ENCODE measurements around the gene ZCCHC8. TPM values are rescaled to one million over a fixed set of nuclear protein-coding genes. Genes with fewer than 3 reads are reported as not detected.
"Not testable (repeated sequence)": the region's sequence is repeated elsewhere in the genome, so short reads cannot be mapped to it uniquely, and the experiment has no call there.

Gene ZCCHC8
- polyA plus RNA-seq, 3 donors from 2014 or later: 2.4 to 13.2 (median 5.6) TPM

DNA sequence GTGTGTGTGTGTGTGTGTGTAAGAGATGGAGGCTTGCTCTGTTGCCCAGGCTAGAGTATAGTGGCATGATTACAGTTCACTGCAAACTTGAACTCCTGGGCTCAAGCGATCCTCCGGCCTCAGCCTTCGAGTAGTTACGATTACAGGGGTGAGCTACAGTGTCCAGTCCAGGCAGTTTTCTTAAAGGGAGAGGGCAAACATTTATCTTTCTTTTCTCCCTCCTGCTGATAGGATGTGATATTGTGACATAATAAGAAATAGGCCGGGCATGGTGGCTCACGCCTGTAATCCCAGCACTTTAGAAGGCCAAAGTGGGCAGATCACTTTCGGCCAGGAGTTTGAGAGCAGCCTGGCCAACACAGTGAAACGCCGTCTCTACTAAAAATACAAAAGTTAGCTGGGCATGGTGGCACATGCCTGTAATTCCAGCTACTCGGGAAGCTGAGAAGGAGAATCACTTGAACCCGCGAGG lies 46.4 kb downstream of the ZCCHC8 start:
- peak overlapping the region in 2 of 5 donors; percentile 72 to 80 for H3K4me3 Mint-ChIP-seq
- H3K4me1 Mint-ChIP-seq: peaks cover 18 to 27% of the 10 kb centered on the region in 2 donors
- H3K27ac Mint-ChIP-seq: peak overlapping the region; percentile 90 to 99 (median 95)
- no peak for DNase-seq
- H3K27me3 Mint-ChIP-seq (ENCODE audit: low read depth in 3 of 3): peaks cover 2 to 5% (median 4%) of the 10 kb centered on the region in 3 donors
- H3K36me3 Mint-ChIP-seq: no peaks in the 10 kb centered on the region
- H3K9me3 Mint-ChIP-seq: no peaks in the 10 kb centered on the region

DNA sequence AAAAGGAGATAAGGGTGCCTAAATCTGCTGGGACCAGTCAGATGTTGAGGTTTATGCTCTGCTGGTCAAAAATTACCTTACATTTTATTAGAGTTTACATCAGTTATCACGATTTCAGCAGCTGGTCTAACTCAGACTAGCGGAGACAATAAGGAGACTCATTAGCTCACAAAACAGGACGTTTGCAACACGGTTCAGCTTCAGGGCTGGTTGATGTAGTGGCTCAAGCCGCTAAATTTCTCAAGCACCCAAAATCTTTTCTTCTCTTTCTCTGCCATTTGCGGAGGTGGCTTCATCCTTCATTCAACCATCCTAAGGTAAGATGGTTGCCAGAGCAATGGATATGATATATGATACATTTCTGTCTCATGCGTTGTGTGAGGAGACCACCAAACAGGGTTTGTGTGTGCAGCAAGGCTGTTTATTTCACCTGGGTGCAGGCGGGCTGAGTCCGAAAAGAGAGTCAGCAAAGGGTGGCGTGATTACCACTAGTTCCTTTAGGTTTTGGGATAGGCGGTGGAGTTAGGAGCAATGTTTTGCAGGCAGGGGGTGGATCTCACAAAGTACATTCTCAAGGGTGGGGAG lies 47.9 kb downstream of the ZCCHC8 start:
- Mint-ChIP-seq H3K27ac (peak overlapping the region; percentile 93 to 99 (median 96)), H3K4me3 (peak overlapping the region; percentile 62 to 80 (median 66)), H3K4me1 (peaks cover 18 to 27% of the 10 kb centered on the region in 2 donors), H3K27me3 (ENCODE audit: low read depth in 3 of 3) (peaks cover 2 to 7% (median 4%) of the 10 kb centered on the region in 3 donors), H3K36me3 (no peaks in the 10 kb centered on the region), H3K9me3 (no peaks in the 10 kb centered on the region)
- DNase-seq: no peak

DNA sequence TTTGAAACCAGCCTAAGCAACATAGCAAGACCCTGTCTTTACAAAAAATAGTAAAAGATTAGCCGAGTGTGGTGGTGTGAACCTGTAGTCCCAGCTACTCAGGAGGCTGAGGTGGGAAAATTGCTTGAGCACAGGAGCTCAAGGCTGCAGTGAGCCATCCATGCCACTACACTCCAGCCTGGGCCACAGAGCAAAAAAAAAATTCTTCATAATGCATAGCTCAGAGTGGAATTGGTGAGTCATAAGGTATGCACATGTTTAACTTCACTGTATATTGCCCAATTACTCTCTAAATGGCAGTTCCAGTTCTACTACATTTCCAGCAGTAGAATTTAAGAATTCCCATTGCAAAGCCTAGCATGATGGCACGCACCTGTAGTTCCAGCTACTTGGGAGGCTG lies 51.4 kb downstream of the ZCCHC8 start:
- no peaks in the 10 kb centered on the region for H3K9me3 Mint-ChIP-seq
- H3K27ac Mint-ChIP-seq: no peak overlapping the region
- no peak for DNase-seq
- no peaks in the 10 kb centered on the region for H3K36me3 Mint-ChIP-seq
- peaks cover 2 to 7% (median 6%) of the 10 kb centered on the region in 3 donors for H3K27me3 Mint-ChIP-seq (ENCODE audit: low read depth in 3 of 3)
- peaks cover 17 to 22% of the 10 kb centered on the region in 2 donors for H3K4me1 Mint-ChIP-seq
- no peak overlapping the region for H3K4me3 Mint-ChIP-seq

DNA sequence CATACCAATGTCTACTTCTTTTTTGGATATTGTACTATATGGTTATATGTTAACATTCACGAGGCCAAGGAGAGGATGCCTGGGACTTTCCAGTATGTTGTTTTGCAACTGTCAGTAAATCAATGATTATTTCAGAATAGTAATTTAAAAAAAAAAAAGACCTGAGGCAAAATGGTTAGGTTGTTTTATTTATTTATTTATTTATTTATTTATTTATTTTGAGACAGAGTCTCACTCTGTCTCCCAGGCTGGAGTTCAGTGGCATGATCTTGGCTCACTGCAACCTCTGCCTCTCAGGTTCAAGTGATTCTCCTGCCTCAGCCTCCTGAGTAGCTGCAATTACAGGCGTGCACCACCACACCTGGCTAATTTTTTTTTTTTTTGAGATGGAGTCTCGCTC lies 52.9 kb downstream of the ZCCHC8 start:
- not testable (repeated sequence) for DNase-seq; H3K27me3 Mint-ChIP-seq (ENCODE audit: low read depth in 3 of 3); H3K36me3 Mint-ChIP-seq; H3K4me1 Mint-ChIP-seq; H3K4me3 Mint-ChIP-seq; H3K27ac Mint-ChIP-seq; H3K9me3 Mint-ChIP-seq

DNA sequence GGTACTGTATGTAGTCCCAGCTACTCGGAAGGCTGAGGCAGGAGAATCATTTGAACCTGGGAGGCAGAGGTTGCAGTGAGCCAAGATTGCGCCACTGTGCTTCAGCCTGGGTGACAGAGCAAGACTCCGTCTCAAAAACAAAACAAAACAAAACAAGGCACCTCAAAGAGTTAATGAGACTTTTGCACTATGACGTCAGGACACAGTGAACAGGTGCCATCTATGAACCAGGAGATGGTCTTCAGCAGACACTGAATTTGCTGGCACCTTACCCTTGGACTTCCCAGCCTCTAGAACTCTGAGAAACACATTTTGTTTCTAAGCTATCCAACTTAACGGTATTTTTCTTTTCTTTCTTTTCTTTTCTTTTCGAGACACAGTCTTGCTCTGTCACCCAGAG lies 54.3 kb downstream of the ZCCHC8 start:
- H3K27ac Mint-ChIP-seq: not testable (repeated sequence)

DNA sequence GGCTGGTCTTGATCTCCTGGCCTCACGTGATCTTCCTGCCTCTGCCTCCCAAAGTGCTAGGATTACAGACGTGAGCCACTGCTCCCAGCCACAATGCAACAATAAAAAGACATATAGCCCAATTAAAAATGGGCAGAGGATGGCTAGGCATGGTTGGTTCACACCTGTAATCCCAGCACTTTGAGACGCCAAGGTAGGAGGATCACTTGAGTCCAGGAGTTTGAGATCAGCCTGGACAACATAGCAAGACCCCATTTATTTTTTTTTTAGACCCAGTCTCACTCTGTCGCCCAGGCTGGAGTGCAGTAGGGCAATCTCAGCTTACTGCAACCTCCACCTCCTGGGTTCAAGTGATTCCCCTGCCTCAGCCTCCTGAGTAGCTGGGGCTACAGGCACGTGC lies 56.7 kb downstream of the ZCCHC8 start:
- H3K36me3 Mint-ChIP-seq; H3K4me3 Mint-ChIP-seq; H3K4me1 Mint-ChIP-seq; H3K27me3 Mint-ChIP-seq (ENCODE audit: low read depth in 3 of 3); H3K9me3 Mint-ChIP-seq; DNase-seq; H3K27ac Mint-ChIP-seq: not testable (repeated sequence)

More for the DNA sequence above, 54.3 kb downstream of the ZCCHC8 start:
- H3K27me3 Mint-ChIP-seq (ENCODE audit: low read depth in 3 of 3); DNase-seq; H3K4me1 Mint-ChIP-seq; H3K4me3 Mint-ChIP-seq; H3K36me3 Mint-ChIP-seq; H3K9me3 Mint-ChIP-seq: not testable (repeated sequence)

DNA sequence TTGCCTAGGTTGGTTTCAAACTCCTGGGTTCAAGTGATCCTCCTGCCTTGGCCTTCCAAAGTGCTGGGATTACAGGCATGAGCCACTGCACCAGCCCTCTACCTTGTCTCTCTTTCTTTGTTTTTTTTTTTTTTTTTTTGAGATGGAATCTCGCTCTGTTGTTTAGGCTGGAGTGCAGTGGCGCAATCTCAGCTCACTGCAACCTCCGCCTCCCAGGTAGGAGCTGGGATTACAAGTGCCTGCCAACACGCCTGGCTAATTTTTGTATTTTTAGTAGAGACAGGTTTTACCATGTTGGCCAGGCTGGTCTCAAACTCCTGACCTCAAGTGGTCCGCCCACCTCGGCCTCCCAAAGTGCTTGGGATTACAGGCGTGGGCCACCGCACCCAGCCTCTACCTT lies 61.9 kb downstream of the ZCCHC8 start:
- DNase-seq; H3K9me3 Mint-ChIP-seq; H3K4me3 Mint-ChIP-seq; H3K27me3 Mint-ChIP-seq (ENCODE audit: low read depth in 3 of 3); H3K4me1 Mint-ChIP-seq; H3K36me3 Mint-ChIP-seq; H3K27ac Mint-ChIP-seq: not testable (repeated sequence)

DNA sequence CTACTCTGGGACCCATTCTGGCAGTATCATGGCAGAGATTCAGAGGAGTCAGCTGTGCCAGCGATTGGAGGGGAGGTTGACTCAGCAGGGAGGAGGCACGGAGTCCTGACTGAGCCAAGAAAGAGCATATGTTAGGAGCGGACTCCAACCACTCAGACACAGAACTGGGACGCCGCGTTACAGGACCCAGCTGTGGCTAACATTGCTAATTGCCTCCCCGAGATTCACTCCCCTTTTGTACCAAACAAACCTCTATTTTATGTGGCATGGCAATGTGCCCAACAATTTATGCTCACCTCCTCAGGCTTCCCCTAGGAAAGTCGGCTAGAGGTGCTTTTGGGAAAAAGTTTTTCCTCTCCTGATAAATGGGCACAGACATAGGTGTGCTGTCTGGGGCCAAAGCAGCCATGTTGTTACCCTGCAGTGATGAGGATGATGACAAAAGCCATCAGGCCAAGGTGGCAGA lies 63.0 kb downstream of the ZCCHC8 start:
- no peak for DNase-seq
- Mint-ChIP-seq H3K4me3 (no peak overlapping the region), H3K36me3 (no peaks in the 10 kb centered on the region), H3K9me3 (no peaks in the 10 kb centered on the region), H3K4me1 (no peaks in the 10 kb centered on the region), H3K27ac (peak overlapping the region in 1 of 6 donors; percentile 14), H3K27me3 (ENCODE audit: low read depth in 3 of 3) (peaks cover 0 to 3% (median 2%) of the 10 kb centered on the region in 3 donors)

DNA sequence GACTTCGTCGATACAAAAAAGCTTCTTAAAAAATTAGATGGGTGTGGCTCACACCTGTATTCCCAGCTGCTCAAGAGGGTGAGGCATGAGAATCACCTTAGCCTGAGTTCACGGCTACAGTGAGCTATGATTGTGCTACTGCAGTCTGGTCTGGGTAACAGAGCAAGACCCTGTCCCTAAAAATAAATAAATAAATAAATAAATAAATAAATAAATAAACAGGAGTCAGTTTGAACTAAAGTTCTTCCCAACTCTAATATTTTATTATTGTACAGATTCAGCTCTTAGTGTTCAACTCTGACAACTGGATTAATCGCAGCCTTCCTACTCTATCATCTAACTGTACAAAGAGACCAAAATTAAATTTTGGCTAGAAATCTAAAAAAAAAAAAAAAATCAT lies 65.5 kb downstream of the ZCCHC8 start:
- H3K4me1 Mint-ChIP-seq: no peaks in the 10 kb centered on the region
- no peak for DNase-seq
- H3K27ac Mint-ChIP-seq: no peak overlapping the region
- no peaks in the 10 kb centered on the region for H3K36me3 Mint-ChIP-seq
- no peak overlapping the region for H3K4me3 Mint-ChIP-seq
- H3K27me3 Mint-ChIP-seq (ENCODE audit: low read depth in 3 of 3): peaks cover 0 to 3% (median 2%) of the 10 kb centered on the region in 3 donors
- no peaks in the 10 kb centered on the region for H3K9me3 Mint-ChIP-seq

DNA sequence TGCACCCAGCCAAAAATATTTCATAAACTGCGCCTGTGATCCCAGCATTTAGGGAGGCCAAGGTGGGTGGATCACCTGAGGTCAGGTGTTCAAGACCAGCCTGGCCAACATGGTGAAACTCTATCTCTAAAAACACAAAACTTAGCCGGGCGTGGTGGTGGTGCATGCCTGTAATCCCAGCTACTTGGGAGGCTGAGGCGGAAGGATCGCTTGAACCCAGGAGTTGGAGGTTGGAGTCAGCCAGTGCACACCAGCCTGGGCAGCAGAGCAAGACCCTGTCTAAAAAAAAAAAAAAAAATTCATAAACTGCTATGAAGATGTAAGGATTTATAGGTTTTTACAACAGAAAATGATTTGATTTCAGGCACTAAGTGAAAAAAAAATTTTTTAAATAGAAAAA lies 71.7 kb downstream of the ZCCHC8 start:
- H3K9me3 Mint-ChIP-seq; H3K27me3 Mint-ChIP-seq (ENCODE audit: low read depth in 3 of 3); H3K36me3 Mint-ChIP-seq; DNase-seq; H3K4me1 Mint-ChIP-seq; H3K4me3 Mint-ChIP-seq; H3K27ac Mint-ChIP-seq: not testable (repeated sequence)

DNA sequence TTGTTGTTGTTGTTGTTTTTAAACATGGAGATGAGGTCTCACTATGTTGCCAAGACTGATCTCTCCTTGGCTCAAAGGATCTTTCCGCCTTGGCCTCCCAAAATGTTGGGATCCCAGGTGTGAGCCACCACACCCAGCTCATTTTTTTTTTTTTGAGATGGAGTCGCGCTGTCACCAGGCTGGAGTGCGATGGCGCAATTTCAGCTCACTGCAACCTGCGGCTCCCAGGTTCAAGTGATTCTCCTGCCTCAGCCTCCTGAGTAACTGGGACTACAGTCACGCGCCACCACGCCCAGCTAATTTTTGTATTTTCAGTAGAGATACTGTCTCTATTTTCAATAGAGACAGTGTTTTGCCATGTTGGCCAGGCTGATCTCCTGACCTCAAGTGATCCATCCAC lies 73.3 kb downstream of the ZCCHC8 start:
- Mint-ChIP-seq H3K27ac (no peak overlapping the region), H3K4me1 (peaks cover 10 to 11% of the 10 kb centered on the region in 2 donors), H3K36me3 (no peaks in the 10 kb centered on the region), H3K4me3 (no peak overlapping the region), H3K9me3 (no peaks in the 10 kb centered on the region), H3K27me3 (ENCODE audit: low read depth in 3 of 3) (no peaks in the 10 kb centered on the region)
- no peak for DNase-seq

DNA sequence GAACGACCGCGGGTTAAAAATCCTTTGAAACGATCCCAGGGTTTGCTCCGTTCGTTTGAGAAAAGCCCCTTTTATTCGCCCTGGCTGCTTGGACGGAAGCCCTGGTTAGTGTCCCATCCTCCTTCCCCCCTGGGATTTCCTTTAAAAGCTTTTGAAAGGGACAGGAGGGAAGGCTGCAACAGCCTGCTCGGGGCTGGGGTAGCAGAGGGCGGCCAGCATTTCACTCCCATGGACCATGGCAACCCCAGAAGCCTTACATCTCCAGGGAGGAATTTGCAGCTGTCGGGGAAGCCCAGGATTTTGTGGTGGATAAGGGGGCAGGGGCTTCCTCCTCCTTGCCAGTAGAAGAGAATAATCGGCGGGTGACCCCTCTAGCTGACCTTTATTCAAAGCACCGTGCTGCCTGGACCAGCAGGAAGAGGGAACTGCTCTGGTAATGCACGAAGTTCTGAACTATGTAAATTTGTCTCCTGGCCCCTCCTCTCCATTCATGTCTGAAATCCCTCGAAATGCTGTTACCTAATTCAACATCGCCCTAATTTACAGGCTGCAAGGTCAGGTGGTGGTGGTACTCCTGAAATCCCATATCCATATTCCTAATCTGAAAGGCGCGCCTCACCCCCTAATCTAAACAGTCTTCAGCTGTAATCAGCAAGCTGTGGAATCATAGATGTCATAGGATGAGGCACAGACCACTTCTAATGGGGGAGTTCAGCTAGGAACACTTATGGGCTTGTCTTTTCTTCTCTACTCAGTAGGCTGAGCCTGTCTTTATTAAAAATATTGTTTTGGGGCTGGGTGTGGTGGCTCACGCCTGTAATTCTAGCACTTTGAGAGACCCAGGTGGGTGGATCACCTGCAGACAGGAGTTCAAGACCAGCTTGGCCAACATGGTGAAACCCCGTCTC lies 77.2 kb downstream of the ZCCHC8 start:
- peak in 1 of 3 donors; percentile 5 for DNase-seq
- peak overlapping the region; percentile 66 to 90 (median 88) for H3K4me3 Mint-ChIP-seq
- H3K4me1 Mint-ChIP-seq: peaks cover 24 to 28% of the 10 kb centered on the region in 2 donors
- no peaks in the 10 kb centered on the region for H3K9me3 Mint-ChIP-seq
- H3K27me3 Mint-ChIP-seq (ENCODE audit: low read depth in 3 of 3): peaks cover 0 to 2% (median 0%) of the 10 kb centered on the region in 3 donors
- H3K36me3 Mint-ChIP-seq: no peaks in the 10 kb centered on the region
- peak overlapping the region; percentile 58 to 87 (median 80) for H3K27ac Mint-ChIP-seq

DNA sequence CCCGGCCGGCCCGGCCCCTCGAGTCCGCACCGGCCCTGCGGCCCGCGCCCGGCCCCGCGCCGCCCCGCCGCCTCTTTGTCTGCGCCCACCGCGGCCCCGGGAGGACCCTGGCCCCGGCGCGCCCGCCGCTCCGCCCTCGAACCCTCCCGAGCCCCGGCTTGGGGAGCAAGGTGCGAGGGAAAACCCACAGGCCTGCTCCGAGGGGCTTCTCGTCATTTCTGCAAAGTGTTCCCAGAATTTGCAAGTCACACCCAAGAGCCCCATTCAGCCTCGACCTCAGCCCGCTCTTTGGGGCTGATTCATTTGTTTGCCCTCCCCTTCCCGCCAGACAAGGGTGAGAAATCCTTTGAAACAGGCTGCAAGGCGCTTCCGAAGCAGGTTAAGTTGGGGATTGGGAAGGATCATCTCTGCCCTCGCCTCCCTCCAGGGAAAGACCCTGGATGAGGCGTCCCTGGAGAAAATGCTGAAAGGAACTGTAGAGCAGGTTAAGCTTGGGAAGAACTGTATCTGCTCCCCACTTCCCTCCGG lies 77.9 kb downstream of the ZCCHC8 start:
- peak overlapping the region; percentile 58 to 87 (median 80) for H3K27ac Mint-ChIP-seq
- DNase-seq: peak; percentile 5 to 10 (median 9)
- H3K4me3 Mint-ChIP-seq: peak overlapping the region; percentile 66 to 90 (median 88)
- H3K36me3 Mint-ChIP-seq: no peaks in the 10 kb centered on the region
- H3K27me3 Mint-ChIP-seq (ENCODE audit: low read depth in 3 of 3): peaks cover 0 to 2% (median 0%) of the 10 kb centered on the region in 3 donors
- peaks cover 25 to 33% of the 10 kb centered on the region in 2 donors for H3K4me1 Mint-ChIP-seq
- no peaks in the 10 kb centered on the region for H3K9me3 Mint-ChIP-seq

Data from immature natural killer cell (primary cell).